ENCODE measurements around the gene UBE2E2.

Gene UBE2E2

GRCh38 chr3:23198801-23199200, 4.3 kb upstream of the UBE2E2 start:
- no peak for DNase-seq

GRCh38 chr3:23199649-23200048, 3.5 kb upstream of the UBE2E2 start:
- no peak for DNase-seq

GRCh38 chr3:23201154-23201838, 1.8 kb upstream of the UBE2E2 start:
- no peak for DNase-seq

- peak in 1 of 3 experiments; percentile 15 for DNase-seq
These were observed 765 bp upstream of the UBE2E2 start for GRCh38 chr3:23202203-23202920.

GRCh38 chr3:23203708-23204330, 692 bp downstream of the UBE2E2 start:
- DNase-seq, result peak in 2 of 3 experiments; percentile 50 to 70

- no peak for DNase-seq
These were observed 3.2 kb downstream of the UBE2E2 start for GRCh38 chr3:23206366-23206765.

GRCh38 chr3:23209103-23209502, 6.0 kb downstream of the UBE2E2 start:
- no peak for DNase-seq

- DNase-seq, result no peak
These were observed 6.8 kb downstream of the UBE2E2 start for GRCh38 chr3:23209747-23210487.

- DNase-seq, result no peak
These were observed 10.7 kb downstream of the UBE2E2 start for GRCh38 chr3:23213813-23214212.

GRCh38 chr3:23217872-23218554, 14.9 kb downstream of the UBE2E2 start:
- no peak for DNase-seq

GRCh38 chr3:23219117-23219516, 16.0 kb downstream of the UBE2E2 start:
- DNase-seq, result no peak

- no peak for DNase-seq
These were observed 16.4 kb downstream of the UBE2E2 start for GRCh38 chr3:23219552-23219951.

- DNase-seq, result no peak
These were observed 18.0 kb downstream of the UBE2E2 start for GRCh38 chr3:23221136-23221535.

- DNase-seq, result no peak
These were observed 28.9 kb downstream of the UBE2E2 start for GRCh38 chr3:23232016-23232415.

- DNase-seq, result no peak
These were observed 29.7 kb downstream of the UBE2E2 start for GRCh38 chr3:23232854-23233253.

GRCh38 chr3:23235264-23235663, 32.1 kb downstream of the UBE2E2 start:
- DNase-seq, result no peak

- no peak for DNase-seq
These were observed 33.8 kb downstream of the UBE2E2 start for GRCh38 chr3:23236890-23237289.

- DNase-seq, result no peak
These were observed 35.0 kb downstream of the UBE2E2 start for GRCh38 chr3:23238156-23238555.

- no peak for DNase-seq
These were observed 35.5 kb downstream of the UBE2E2 start for GRCh38 chr3:23238578-23238977.

GRCh38 chr3:23239211-23240068, 36.3 kb downstream of the UBE2E2 start:
- no peak for DNase-seq

GRCh38 chr3:23240171-23240785, 37.2 kb downstream of the UBE2E2 start:
- DNase-seq, result no peak
